Activated CD8-positive, alpha-beta memory T cell treated with anti-CD3 and anti-CD28 coated beads for 48 hours (primary cell): ENCODE data around the gene RTN4.
"Not testable (repeated sequence)": the region's sequence is repeated elsewhere in the genome, so short reads cannot be mapped to it uniquely, and the experiment has no call there.

Source experiments
- DNase-seq, 3 experiments: peaks; one replicate each; pipeline ENCODE4 v3.0.0-alpha.2; 2020; ENCODE audit warnings: low read depth in 2 of 3, low spot score in 2 of 3

RTN4 gene

GRCh38 chr2:55010915-55011314 lies 39.3 kb downstream of the RTN4 start:
- DNase-seq: no peak

- DNase-seq: no peak
Measured at GRCh38 chr2:55010149-55010591, 40.1 kb downstream of the RTN4 start.

GRCh38 chr2:55009277-55010060 lies 40.8 kb downstream of the RTN4 start:
- no peak for DNase-seq

GRCh38 chr2:55006306-55006705 lies 43.9 kb downstream of the RTN4 start:
- no peak for DNase-seq

- no peak for DNase-seq
Measured at GRCh38 chr2:55003706-55004639, 46.3 kb downstream of the RTN4 start.

GRCh38 chr2:55001716-55002115 lies 48.5 kb downstream of the RTN4 start:
- DNase-seq: no peak

- no peak for DNase-seq
Measured at GRCh38 chr2:55000341-55000740, 49.9 kb downstream of the RTN4 start.

GRCh38 chr2:54999182-54999581 lies 51.1 kb downstream of the RTN4 start:
- DNase-seq: no peak

GRCh38 chr2:54997826-54998225 lies 52.4 kb downstream of the RTN4 start:
- no peak for DNase-seq

GRCh38 chr2:54995553-54995952 lies 54.7 kb downstream of the RTN4 start:
- DNase-seq: no peak

- not testable (repeated sequence) for DNase-seq
Measured at GRCh38 chr2:54990694-54991093, 59.6 kb downstream of the RTN4 start.

GRCh38 chr2:54988612-54989011 lies 61.6 kb downstream of the RTN4 start:
- no peak for DNase-seq

- DNase-seq: no peak
Measured at GRCh38 chr2:54986264-54986663, 64.0 kb downstream of the RTN4 start.

- DNase-seq: no peak
Measured at GRCh38 chr2:54984476-54984875, 65.8 kb downstream of the RTN4 start.

- no peak for DNase-seq
Measured at GRCh38 chr2:54983345-54984220, 66.7 kb downstream of the RTN4 start.

GRCh38 chr2:54981385-54981784 lies 68.9 kb downstream of the RTN4 start:
- DNase-seq: no peak

- no peak for DNase-seq
Measured at GRCh38 chr2:54979321-54980044, 70.8 kb downstream of the RTN4 start.

- no peak for DNase-seq
Measured at GRCh38 chr2:54977149-54977548, 73.1 kb downstream of the RTN4 start.

- DNase-seq: no peak
Measured at GRCh38 chr2:54975598-54976492, 74.4 kb downstream of the RTN4 start.
